Mesenchymal stem cell (in vitro differentiated cells and primary cell): Measurements from ENCODE around the gene LMO1.

Source experiments
- DNase-seq: peaks from one replicate; pipeline ENCODE4 v3.0.0-alpha.2; 2013
- H2AFZ ChIP-seq: one replicate; pipeline ENCODE4 v1.6.1; 2013; ENCODE audit warnings: low read depth, mild to moderate bottlenecking, control low read depth, inconsistent platforms, low read length, moderate library complexity
- H2AK5ac ChIP-seq: 2 replicates; pipeline ENCODE4 v1.6.1; 2013; ENCODE audit warnings: low read length, moderate library complexity, mild to moderate bottlenecking, inconsistent platforms; ENCODE audit not compliant: severe bottlenecking
- H2BK120ac ChIP-seq: one replicate; pipeline ENCODE4 v1.6.1; 2013; ENCODE audit warnings: low read depth, mild to moderate bottlenecking, inconsistent platforms, low read length, moderate library complexity
- H2BK12ac ChIP-seq, 2 experiments: one replicate each; pipeline ENCODE4 v1.6.1; 2013; ENCODE audit warnings: inconsistent platforms in 2 of 2, low read length in 2 of 2, mild to moderate bottlenecking in 2 of 2, moderate library complexity in 2 of 2, control low read depth in 1 of 2
- H2BK15ac ChIP-seq: one replicate; pipeline ENCODE4 v1.6.1; 2013; ENCODE audit warnings: mild to moderate bottlenecking, low read depth, inconsistent platforms; ENCODE audit not compliant: poor library complexity, severe bottlenecking
- H2BK5ac ChIP-seq: 2 replicates; pipeline ENCODE4 v1.6.1; 2013; ENCODE audit warnings: low read depth, mild to moderate bottlenecking, low read length, control low read depth, inconsistent platforms; ENCODE audit not compliant: poor library complexity, severe bottlenecking
- H3K14ac ChIP-seq, 2 experiments: one replicate each; pipeline ENCODE4 v1.6.1; 2013; ENCODE audit warnings: inconsistent platforms in 2 of 2, low read length in 2 of 2, control low read depth in 1 of 2, mild to moderate bottlenecking in 1 of 2, moderate library complexity in 1 of 2
- H3K18ac ChIP-seq, 2 experiments: one replicate each; pipeline ENCODE4 v1.6.1; 2013; ENCODE audit warnings: inconsistent platforms in 2 of 2, low read length in 2 of 2, control low read depth in 1 of 2, low read depth in 1 of 2, mild to moderate bottlenecking in 1 of 2
- H3K23ac ChIP-seq, 2 experiments: one replicate each; pipeline ENCODE4 v1.6.1; 2013; ENCODE audit warnings: inconsistent platforms in 2 of 2, low read length in 2 of 2, mild to moderate bottlenecking in 2 of 2, moderate library complexity in 2 of 2, control low read depth in 1 of 2
- H3K27ac ChIP-seq: 2 replicates; pipeline ENCODE4 v1.5.1; 2013; ENCODE audit warnings: mild to moderate bottlenecking, moderate library complexity, low read length, control low read depth, inconsistent platforms; ENCODE audit not compliant: poor library complexity, severe bottlenecking
- H3K27me3 ChIP-seq, 2 experiments: 2 replicates each; pipeline versions ENCODE4 v1.6.1 to v1.7.0; 2013; ENCODE audit warnings: low read length in 2 of 2, mild to moderate bottlenecking in 2 of 2, moderate library complexity in 2 of 2, control low read depth in 1 of 2, inconsistent platforms in 1 of 2; ENCODE audit not compliant: control insufficient read depth in 1 of 2, insufficient read depth in 1 of 2
- H3K36me3 ChIP-seq, 2 experiments: 2 replicates each; pipeline versions ENCODE4 v1.6.1 to v1.7.0; 2013; ENCODE audit warnings: low read length in 2 of 2, control low read depth in 1 of 2, inconsistent platforms in 1 of 2, low read depth in 1 of 2, mild to moderate bottlenecking in 1 of 2; ENCODE audit not compliant: insufficient read depth in 2 of 2, control insufficient read depth in 1 of 2
- H3K4ac ChIP-seq, 2 experiments: one replicate each; pipeline ENCODE4 v1.6.1; 2013; ENCODE audit warnings: inconsistent platforms in 2 of 2, low read length in 2 of 2, mild to moderate bottlenecking in 2 of 2, moderate library complexity in 2 of 2, control low read depth in 1 of 2, low read depth in 1 of 2
- H3K4me1 ChIP-seq: 2 replicates; pipeline ENCODE4 v1.6.1; 2013; ENCODE audit warnings: low read depth, low read length, control low read depth; ENCODE audit not compliant: control insufficient read depth, insufficient read depth
- H3K4me2 ChIP-seq: 2 replicates; pipeline ENCODE4 v1.6.1; 2013; ENCODE audit warnings: low read length, mild to moderate bottlenecking, inconsistent platforms; ENCODE audit not compliant: poor library complexity, severe bottlenecking
- H3K4me3 ChIP-seq, 2 experiments: 2 replicates each; pipeline versions ENCODE4 v1.5.1 to v1.7.0; 2013; ENCODE audit warnings: low read length in 2 of 2, mild to moderate bottlenecking in 2 of 2, control low read depth in 1 of 2, low read depth in 1 of 2; ENCODE audit not compliant: insufficient read depth in 1 of 2
- H3K79me1 ChIP-seq: replicated peaks from 2 replicates; pipeline ENCODE4 v1.6.1; 2013; ENCODE audit warnings: mild to moderate bottlenecking, control low read depth, low read length, inconsistent platforms; ENCODE audit not compliant: poor library complexity, severe bottlenecking
- H3K9ac ChIP-seq: 2 replicates; pipeline ENCODE4 v1.7.0; 2013; ENCODE audit warnings: mild to moderate bottlenecking, low read length, moderate library complexity
- H3K9me3 ChIP-seq: 2 replicates; pipeline ENCODE4 v1.7.0; 2013; ENCODE audit warnings: mild to moderate bottlenecking, low read length; ENCODE audit not compliant: control insufficient read depth
- H4K8ac ChIP-seq: one replicate; pipeline ENCODE4 v1.6.1; 2013; ENCODE audit warnings: inconsistent platforms, mild to moderate bottlenecking, low read length, moderate library complexity
- H4K91ac ChIP-seq: one replicate; pipeline ENCODE4 v1.6.1; 2013; ENCODE audit warnings: mild to moderate bottlenecking, low read length, inconsistent platforms
- WGBS: methylation state at CpG from one replicate; pipeline ENCODE4 v1.1.7; 2013; ENCODE audit warnings: mixed read lengths; 5-methylcytosine and 5-hydroxymethylcytosine counted together

Gene LMO1

DNA sequence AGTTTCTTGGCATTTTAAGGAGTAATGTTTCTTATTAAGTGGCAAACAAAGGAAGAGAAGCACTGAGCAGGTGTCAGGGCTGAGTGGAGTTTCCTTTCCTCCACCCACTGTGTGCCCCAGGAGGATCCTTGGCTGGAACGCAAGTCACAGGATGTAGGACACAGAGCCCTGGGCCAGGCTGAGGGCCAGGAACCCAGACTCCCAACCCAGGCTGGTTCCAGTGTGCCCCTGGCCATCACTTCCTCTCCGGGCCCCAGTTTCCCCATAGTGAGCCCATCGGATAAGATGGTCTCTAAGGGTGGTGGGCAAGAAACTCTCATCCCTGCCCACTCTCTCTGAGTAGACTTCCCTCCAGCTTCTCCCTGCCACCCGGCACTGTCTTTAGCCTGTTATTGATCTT lies 45.3 kb downstream of the LMO1 start:
- H2AFZ ChIP-seq: no peak overlapping the region
- H4K91ac ChIP-seq: no peak overlapping the region
- no peak overlapping the region for H4K8ac ChIP-seq
- H3K9me3 ChIP-seq: no peaks in the 10 kb centered on the region
- no peak overlapping the region for H3K14ac ChIP-seq
- H2BK5ac ChIP-seq: no peak overlapping the region
- H3K36me3 ChIP-seq: no peaks in the 10 kb centered on the region
- no peak overlapping the region for H3K18ac ChIP-seq
- H3K4me1 ChIP-seq: no peaks in the 10 kb centered on the region
- no peak overlapping the region for H3K4me3 ChIP-seq
- peaks cover 47 to 65% of the 10 kb centered on the region in 2 experiments for H3K27me3 ChIP-seq
- DNase-seq: no peak
- no peak overlapping the region for H3K4me2 ChIP-seq
- H3K79me1 ChIP-seq: no peaks in the 10 kb centered on the region
- no peak overlapping the region for H3K4ac ChIP-seq
- no peak overlapping the region for H2BK120ac ChIP-seq
- H2AK5ac ChIP-seq: no peak overlapping the region
- H2BK15ac ChIP-seq: no peak overlapping the region
- no peak overlapping the region for H3K9ac ChIP-seq
- H3K27ac ChIP-seq: no peak overlapping the region
- 88% methylated on average over 4 of the region's 4 CpGs for WGBS
- H2BK12ac ChIP-seq: no peak overlapping the region
- no peak overlapping the region for H3K23ac ChIP-seq

DNA sequence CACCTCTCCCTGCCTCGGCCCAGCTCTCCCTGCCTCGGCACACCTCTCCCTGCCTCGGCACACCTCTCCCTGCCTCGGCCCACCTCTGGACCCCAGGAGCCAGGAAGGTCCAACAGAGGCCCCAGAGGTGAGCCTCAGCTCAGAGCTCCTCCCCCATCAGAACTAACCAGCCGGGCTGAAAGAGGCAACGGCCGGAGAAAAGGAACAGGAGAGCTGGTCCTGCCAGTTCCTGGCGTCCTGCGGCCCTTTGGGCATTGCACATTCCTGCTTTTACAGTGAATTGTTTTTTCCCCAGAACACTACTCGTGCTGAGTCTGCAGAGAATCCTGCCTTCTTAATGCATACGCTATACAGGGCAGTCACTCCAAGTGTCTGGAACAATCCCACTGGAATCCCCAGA lies 45.8 kb downstream of the LMO1 start:
- Histone ChIP-seq H3K4me2 (no peak overlapping the region), H2BK5ac (no peak overlapping the region), H3K27me3 (peaks cover 44 to 67% of the 10 kb centered on the region in 2 experiments), H3K9me3 (no peaks in the 10 kb centered on the region), H2AK5ac (no peak overlapping the region), H3K27ac (no peak overlapping the region), H3K9ac (no peak overlapping the region), H4K8ac (no peak overlapping the region), H3K36me3 (no peaks in the 10 kb centered on the region), H3K4ac (no peak overlapping the region), H2BK15ac (no peak overlapping the region), H2BK12ac (no peak overlapping the region), H3K18ac (no peak overlapping the region), H2AFZ (no peak overlapping the region), H3K4me1 (no peaks in the 10 kb centered on the region), H4K91ac (no peak overlapping the region), H3K14ac (no peak overlapping the region), H3K23ac (no peak overlapping the region), H3K79me1 (no peaks in the 10 kb centered on the region), H3K4me3 (no peak overlapping the region), H2BK120ac (no peak overlapping the region)
- WGBS: 84% methylated on average over 11 of the region's 11 CpGs
- DNase-seq: no peak

DNA sequence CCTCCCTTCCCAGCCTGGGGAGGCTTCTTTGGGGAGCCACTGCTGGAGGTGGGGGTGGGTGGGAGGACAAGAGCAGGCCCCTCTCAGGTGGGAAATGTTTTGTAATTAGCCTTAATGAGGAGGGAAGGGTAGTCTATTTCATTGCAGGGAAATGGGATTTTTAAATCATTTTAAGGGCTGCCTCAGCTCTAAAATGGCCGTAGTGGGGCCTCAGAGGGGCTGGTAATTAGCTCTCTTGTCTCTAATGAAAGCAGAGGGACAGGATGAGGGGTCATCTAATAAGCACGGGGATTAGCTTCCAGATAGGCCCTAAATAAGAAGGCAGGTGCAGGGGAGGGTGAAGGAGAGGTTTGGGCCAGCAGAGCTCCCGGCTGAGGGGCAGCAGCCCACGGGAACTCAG lies 46.5 kb downstream of the LMO1 start:
- no peak overlapping the region for H3K27ac ChIP-seq
- H3K79me1 ChIP-seq: no peaks in the 10 kb centered on the region
- peaks cover 44 to 71% of the 10 kb centered on the region in 2 experiments for H3K27me3 ChIP-seq
- H3K18ac ChIP-seq: no peak overlapping the region
- no peak overlapping the region for H4K8ac ChIP-seq
- H3K4me1 ChIP-seq: no peaks in the 10 kb centered on the region
- H3K9me3 ChIP-seq: no peaks in the 10 kb centered on the region
- H3K36me3 ChIP-seq: no peaks in the 10 kb centered on the region
- no peak overlapping the region for H3K23ac ChIP-seq
- no peak overlapping the region for H4K91ac ChIP-seq
- H3K14ac ChIP-seq: no peak overlapping the region
- WGBS: 59% methylated on average over 4 of the region's 4 CpGs
- H2BK120ac ChIP-seq: no peak overlapping the region
- H2BK5ac ChIP-seq: no peak overlapping the region
- H3K4me3 ChIP-seq: no peak overlapping the region
- no peak overlapping the region for H3K4me2 ChIP-seq
- H2BK15ac ChIP-seq: no peak overlapping the region
- no peak for DNase-seq
- no peak overlapping the region for H3K4ac ChIP-seq
- H2AK5ac ChIP-seq: no peak overlapping the region
- no peak overlapping the region for H3K9ac ChIP-seq
- no peak overlapping the region for H2AFZ ChIP-seq
- no peak overlapping the region for H2BK12ac ChIP-seq

DNA sequence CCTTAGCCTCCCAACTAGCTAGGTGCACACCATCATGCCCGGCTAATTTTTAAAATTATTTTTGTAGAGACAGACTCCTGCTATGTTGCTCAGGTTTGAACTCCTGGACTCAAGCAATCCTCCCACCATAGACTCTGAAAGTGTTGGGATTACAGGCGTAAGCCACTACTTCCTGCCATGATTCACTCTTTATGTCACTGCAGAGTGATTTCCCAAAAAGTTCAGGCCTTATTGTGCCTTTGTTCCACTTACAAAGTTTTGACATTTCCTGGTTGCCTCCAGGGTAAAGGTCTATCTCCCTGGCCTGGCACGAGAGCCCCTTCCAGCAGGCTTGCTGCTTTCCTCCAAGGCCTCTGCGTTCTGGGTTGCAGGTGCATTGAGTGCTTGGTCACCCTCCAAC lies 50.3 kb downstream of the LMO1 start:
- Histone ChIP-seq H3K18ac (no peak overlapping the region), H2BK12ac (no peak overlapping the region), H3K4me2 (no peak overlapping the region), H3K79me1 (no peaks in the 10 kb centered on the region), H2AFZ (no peak overlapping the region), H3K14ac (no peak overlapping the region), H3K4ac (no peak overlapping the region), H2BK120ac (no peak overlapping the region), H3K27me3 (peaks cover 45 to 75% of the 10 kb centered on the region in 2 experiments), H4K91ac (no peak overlapping the region), H2AK5ac (no peak overlapping the region), H3K4me1 (no peaks in the 10 kb centered on the region), H3K4me3 (no peak overlapping the region), H3K23ac (no peak overlapping the region), H2BK15ac (no peak overlapping the region), H2BK5ac (no peak overlapping the region), H3K36me3 (no peaks in the 10 kb centered on the region), H3K9me3 (no peaks in the 10 kb centered on the region), H4K8ac (no peak overlapping the region), H3K9ac (no peak overlapping the region), H3K27ac (no peak overlapping the region)
- 73% methylated on average over 4 of the region's 4 CpGs for WGBS
- no peak for DNase-seq
